Middle frontal gyrus (tissue), 1 donor: ENCODE data around the gene RPL15.

ENCODE experiments used
- DNase-seq: peaks from one replicate; pipeline ENCODE4 v3.0.0-alpha.2; 2015; ENCODE audit warnings: low spot score; ENCODE audit errors: extremely low spot score

Gene RPL15

DNA sequence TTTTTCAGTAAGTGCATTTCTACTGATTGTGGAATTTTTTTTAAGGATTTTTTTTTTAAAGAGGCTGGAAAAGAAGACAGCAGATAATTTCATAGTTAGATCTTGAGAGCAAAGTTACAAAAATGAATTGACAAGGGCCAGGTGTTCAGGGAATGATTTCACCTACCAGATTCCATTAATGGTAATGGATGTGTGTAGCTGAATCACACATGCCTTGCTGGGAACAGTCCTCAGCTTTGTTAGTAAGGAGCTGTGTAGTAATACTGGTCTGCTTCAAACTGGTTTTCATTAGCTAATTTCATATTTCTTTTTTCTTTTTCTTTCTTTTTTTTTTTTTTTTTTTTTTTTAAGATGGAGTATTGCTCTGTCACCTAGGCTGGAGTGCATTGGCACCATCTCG, 44.1 kb downstream of the RPL15 start:
- DNase-seq = no peak

DNA sequence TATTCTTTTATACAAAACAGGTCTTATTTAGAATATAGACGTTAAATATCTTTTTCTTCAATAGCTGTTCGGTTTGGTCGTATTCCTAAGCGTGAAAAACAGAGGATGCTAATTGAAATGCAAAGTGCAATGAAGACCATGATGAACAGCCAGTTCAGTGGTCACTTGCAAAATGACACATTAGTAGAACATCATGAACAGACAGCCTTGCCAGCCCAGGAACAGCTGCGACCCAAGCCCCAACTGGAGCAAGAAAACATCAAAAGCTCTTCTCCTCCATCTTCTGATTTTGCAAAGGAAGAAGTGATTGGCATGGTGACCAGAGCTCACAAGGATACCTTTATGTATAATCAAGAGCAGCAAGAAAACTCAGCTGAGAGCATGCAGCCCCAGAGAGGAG, 45.0 kb downstream of the RPL15 start:
- DNase-seq = no peak

DNA sequence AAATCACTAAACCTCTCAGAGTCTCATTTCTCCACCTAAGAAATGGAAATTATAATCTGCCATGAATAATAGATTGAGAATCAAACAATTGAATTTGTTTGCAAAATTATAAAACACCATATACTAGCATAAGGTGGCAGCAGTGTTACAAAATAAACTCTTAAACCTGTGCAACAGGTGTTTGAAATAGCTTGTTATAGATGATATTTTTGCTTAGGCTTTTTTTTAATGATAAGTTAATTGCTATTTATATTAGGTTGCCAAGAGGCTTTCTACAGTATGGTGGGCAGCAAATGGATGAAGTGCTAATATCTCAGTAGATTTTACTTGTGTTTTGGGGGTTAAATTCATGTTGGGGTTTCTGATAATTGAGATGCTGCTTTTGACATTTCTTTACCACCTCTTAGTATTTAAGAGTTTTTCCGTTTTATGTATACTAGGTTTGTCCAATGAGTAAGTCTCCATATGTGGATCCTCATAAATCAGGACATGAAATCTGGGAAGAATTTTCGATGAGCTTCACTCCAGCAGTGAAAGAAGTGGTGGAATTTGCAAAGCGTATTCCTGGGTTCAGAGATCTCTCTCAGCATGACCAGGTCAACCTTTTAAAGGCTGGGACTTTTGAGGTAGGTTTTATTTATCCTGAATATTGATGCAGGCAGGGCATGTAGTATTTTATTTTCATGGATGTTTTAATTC, 47.8 kb downstream of the RPL15 start:
- no peak for DNase-seq

DNA sequence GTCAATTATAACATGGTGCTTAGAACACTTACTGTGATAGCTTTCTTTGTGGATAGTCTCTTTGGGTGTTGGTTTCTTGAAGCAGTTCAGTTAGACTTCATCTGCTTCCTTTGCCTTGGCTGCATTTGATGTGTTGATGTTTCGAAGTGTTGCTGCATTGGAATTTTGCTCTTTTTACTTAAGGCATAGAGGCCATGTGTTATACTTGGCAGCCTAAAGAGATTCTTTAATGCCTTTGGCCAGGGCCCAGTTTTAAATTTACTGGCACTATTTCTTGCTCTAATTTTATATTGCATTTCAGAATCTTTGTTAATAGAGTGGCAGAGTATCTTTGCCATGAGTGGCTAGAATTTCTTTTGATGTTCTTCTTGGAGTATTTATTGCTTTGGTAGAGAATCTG, 49.4 kb downstream of the RPL15 start:
- no peak for DNase-seq

DNA sequence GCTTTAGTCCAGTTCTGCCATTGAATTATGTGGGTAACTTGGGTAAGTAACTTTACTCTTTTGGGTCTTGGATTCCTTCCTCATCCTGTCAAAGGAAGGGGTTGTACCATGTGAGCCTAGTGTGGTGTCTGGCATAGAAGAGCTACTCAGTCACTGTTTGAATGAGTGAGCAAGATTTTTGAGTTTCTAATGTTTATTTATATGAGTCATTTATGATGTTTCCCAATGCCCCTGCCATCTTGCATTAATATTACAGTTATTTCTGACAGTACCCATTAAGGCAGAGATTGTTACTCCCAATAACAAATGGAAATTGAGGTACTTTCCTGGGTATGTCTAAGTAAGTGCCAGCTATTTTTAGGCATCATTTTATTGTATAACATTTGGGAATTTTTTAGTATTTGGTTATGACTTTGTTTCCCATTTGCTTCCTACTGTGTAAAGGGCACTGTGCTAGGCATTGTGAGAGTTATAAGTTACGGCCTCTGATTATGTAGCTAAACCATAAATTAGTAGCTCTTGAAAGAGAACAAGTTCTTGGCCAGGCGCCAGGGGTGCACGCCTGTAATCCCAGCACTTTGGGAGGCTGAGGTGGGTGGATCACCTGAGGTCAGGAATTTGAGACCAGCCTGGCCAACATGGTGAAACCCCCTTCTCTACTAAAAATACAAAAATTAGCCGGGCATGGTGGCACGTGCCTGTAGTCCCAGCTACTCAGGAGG, 51.7 kb downstream of the RPL15 start:
- no peak for DNase-seq

DNA sequence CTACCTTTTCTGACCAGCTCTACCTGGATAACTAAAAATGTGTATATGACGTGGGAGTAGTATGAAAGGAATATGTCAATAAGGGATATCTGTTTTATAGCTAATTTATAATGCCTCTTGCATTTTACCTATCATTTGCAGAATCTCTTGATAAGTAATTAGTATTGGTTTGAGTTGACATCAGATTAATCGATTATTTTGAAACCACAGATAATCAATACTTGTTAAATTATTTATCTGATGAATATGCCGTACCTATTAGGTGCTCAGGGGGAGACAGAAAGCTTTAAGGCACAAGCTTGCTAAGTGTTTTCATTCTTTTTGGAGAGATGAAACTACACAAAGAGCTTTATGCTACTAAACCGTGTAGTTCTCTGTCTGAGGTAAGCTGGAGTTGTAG, 52.5 kb downstream of the RPL15 start:
- no peak for DNase-seq
